HG03097 (cell line): ENCODE measurements around the gene TNFAIP2.
"Not testable (repeated sequence)": the region's sequence is repeated elsewhere in the genome, so short reads cannot be mapped to it uniquely, and the experiment has no call there.

Source experiments
- ATAC-seq: cut with Tn5 transposase; IDR thresholded peaks from one replicate; pipeline ENCODE4 v1.9.1; 2021; ENCODE audit not compliant: unreplicated experiment, low FRiP score

Gene TNFAIP2

DNA sequence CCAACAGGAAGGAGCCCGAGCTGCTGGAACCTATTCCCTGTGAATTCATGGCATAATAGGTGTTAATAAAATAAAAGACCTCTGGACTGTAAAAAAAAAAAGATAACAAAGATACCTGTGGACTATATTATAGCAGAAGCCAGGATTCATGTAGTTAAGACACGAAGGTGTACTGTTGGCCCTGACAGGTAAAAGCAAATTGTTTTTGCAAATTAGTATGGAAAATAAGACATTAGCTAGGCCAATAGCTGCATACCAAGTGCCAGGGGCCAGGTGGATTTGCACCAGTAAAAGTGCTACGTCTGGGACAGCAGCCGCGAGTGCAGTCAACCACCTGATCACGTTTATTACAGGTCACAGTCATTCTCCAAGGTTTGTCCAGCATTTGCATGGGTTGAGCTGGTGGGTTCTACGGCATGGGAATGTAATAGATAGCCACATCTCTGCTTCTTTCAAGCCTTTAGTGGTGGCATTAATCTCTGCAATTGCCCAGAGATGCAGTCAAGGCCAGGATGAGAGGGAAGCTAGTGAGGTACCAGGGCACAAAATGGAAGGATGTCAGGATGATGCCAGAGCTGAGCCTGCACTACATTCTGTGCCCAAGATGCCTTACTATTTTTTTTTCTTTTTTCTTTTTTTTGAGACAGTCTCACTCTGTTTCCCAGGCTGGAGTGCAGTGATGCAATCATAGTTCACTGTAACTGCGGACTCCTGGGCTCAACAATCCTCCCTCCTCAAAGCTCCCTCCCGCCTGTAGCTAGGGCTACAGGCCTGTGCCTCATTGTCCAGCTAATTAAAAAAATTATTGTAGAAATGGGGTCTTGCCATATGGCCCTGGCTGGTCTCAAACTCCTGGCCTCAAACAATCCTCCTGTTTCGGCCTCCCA lies 26.3 kb downstream of the TNFAIP2 start:
- ATAC-seq: no peak

DNA sequence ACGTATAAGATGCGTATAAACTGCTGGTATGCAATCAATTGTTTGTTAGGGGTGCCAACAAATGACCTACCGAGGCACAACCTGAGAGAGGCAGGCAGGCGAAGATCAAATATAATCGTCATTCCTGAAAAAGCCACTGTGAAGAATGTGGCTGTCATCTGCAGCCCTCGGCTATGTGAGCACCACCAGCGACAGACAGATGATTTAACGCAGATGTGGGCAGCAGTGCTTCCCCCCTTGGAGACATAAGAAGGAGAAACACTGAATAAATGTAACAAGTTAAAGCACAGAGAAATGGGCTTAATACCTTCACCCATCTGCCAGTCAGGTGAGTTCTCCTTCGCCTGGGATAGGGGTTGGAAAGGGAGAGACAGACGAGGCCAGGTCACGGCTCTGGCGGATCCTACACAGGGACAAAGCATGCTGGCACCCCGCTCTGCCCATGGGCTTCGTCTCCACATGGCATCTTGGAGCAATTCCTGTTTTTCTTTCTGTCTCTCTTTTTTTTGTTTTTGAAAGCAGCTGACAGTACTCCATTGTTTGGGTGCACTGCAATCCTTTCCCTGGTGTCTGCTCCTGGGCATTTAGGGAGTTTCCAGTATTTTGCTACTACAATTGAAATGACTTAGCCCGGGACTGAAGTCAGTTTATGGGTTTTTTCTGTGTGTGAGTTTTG lies 28.1 kb downstream of the TNFAIP2 start:
- no peak for ATAC-seq

DNA sequence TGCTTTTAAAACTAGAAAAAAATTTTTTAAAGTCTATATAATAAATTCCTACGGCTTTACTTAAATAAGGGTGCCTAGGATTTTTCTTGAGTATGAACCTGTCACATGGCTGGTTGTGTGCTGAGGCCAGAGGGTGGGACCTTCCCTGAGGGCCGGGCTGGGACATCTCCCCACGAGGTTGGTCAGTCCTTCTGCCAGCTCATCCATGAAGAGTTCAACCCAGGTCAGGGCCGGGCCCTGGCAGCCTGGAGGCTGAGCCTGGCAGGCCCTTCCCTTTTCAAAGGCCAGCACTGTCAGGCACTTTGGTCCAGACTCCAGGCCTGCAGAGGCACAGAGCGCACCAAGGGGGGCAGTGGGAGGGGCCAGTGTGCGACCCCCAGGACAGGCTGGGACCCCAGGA lies 31.7 kb downstream of the TNFAIP2 start:
- no peak for ATAC-seq

DNA sequence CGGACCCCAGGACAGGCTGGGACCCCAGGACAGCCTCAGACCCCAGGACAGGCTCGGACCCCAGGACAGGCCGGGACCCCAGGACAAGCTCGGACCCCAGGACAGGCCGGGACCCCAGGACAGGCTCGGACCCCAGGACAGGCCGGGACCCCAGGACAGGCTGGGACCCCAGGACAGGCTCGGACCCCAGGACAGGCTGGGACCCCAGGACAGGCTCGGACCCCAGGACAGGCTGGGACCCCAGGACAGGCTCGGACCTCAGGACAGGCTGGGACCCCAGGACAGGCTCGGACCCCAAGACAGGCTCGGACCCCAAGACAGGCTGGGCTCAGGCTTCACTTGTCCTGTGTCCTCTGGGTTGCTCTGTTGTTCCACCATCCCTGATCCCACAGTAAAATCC lies 32.2 kb downstream of the TNFAIP2 start:
- ATAC-seq: not testable (repeated sequence)

DNA sequence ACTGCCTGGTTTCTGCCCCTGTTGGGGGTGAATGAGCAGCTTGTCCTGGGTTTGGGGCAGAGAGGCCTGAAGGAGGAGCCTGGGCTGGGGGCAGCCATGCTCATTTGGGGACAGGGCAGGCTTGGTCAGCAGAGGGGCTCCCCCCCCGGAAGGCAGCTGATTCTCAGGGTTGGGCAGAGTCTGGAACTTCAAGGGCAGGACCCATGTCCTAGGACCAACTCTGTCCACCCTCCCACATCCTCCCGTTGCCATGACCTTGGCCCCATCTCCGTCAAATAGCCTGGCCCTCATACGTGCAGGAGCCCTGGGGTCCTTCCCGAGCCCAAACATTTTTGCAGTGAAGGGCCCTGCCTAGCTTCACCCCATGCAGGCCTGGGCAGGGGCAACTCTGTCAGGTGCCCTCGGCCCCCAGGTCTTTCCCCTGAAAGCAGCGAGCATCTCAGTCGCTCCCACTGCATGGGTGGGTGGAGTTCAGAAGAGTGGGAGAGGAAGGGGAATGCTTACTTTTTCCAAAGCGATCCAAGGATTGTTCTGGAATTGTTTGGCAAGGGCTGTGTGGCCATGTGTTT lies 32.6 kb downstream of the TNFAIP2 start:
- ATAC-seq: no peak

DNA sequence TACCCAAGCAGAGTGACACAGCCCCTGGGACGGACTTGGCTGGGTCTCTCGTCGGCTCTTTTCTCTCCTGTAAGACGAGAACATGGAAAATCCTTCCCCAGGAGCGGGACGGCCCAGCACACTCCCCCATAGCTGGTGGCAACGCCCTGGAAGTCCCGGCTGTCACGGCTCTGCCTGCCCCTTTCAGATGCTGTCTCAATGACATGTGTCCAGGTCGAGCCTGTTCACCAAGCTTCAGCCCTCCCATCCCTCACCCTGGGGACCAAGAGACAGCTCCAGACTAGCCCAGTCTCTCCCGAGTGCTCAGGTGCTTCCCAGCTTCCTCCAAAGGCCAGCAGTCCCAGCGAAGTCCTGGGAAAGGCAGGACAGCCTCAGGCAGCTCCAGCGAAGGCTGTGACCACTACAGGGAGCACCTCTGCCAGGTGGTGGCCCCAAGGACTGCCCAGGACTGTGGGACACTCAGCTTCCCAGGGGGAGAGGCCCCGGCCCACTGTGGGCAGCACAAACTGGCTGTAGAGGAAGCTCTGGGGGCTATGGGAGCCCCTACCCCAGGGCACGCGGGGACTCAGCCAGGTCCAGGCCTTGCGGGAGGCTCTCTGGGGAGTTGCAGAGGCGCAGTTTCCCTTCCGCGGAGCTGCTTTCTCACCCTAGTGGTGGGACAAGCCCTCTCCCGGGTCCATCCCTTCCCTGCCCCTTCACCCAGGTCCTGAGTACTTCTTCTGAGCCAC lies 33.6 kb downstream of the TNFAIP2 start:
- no peak for ATAC-seq

DNA sequence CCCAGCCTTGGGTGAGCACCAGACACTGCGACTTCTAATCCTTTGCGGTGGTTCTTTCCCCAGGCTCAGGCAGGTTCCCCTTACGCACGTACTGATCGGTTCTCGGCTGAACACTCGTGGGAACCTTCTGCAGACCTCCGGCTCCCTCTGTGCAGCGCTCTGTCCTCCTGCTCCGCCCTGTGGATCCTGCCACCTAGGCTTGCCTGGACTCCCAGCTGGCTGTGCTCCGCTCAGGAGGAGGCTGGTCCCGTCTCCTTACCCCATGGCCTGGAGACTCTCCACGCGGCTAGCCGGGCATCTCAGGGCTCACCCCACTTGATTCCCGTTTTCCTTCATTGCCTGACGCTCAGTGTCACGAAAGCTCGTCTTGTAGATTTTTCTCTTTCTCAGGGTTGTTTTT lies 34.7 kb downstream of the TNFAIP2 start:
- ATAC-seq: no peak

DNA sequence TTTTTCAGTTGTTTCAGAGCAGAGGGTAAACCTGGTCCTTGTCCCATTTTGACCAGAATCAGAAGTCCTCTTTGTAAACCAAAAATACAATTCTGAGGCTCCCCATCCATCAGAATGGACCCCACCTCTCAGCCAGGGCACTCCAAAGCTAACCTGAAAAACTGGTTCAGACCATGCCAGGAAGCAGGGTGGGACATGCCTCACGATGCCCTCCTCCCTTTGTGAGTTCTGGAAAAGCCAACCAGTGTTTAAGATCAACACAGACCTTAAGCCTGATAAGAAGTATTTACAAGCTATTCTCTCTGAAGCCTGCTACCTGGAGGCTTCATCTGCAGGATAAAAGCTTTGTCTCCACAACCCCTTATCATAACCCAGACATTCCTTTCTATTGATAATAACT lies 35.4 kb downstream of the TNFAIP2 start:
- no peak for ATAC-seq

DNA sequence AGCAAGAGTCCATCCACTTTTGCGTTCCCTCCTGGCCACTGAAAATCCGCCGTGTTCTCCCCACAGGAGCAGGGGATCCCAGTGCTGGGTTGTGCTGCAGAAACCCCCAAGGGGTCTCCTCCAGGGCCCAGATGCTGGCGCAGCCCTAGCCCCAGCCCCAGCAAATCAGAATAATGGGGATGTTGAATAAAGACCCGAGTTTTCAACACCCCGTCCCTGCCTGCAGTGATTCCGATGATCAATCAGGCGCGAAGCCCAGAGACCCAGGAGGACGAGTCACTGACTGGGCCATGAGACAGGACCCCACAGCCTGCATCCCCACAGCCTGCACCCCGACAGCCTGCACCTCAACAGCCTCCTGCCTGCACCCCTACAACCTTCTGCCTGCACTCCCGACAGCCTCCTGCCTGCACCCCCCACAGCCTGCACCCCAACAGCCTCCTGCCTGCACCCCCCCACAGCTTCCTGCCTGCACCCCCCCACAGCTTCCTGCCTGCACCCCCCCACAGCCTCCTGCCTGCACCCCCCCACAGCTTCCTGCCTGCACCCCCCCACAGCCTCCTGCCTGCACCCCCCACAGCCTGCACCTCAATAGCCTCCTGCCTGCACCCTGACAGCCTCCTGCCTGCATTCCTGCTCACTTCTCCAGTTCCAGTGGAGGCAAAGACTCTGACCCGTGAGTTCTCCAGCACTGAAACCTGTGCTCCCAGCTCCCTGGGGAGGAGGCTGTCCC lies 37.2 kb downstream of the TNFAIP2 start:
- no peak for ATAC-seq

DNA sequence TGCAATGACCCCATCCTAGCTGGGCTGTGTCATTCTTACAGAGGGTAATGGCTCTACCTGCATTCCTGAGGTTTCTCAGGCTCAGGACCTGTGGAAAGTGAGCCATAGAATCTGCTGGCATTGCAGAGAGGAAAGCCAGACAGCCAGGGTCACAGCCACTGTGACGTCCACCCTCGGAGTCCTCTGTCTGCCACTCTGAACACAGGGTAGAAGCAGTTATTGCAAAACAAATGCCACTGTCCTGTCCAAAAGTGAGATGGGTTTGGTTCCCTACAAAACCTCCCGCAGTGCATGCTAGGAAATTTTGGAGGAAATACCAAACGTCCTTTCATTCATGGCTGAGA lies 37.8 kb downstream of the TNFAIP2 start:
- ATAC-seq: no peak

DNA sequence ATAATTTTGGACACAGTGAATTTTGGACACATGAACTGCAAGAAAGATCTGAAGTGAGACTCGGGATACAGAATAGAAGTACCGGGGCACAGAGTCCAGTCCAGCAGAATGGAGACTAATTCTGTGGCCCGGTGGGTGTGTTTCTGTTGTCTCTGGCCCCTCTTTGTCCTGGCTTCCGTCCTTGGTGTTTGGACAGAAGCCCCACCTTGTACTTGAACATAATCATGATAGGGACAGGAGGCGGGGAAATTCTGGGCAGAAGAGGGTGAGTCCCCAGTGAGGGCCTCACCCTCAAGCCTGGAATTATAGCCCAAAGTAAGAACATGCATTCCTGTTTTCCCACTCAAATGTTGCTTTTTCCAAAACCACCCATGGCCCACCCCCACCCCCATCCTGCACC lies 39.9 kb downstream of the TNFAIP2 start:
- no peak for ATAC-seq

DNA sequence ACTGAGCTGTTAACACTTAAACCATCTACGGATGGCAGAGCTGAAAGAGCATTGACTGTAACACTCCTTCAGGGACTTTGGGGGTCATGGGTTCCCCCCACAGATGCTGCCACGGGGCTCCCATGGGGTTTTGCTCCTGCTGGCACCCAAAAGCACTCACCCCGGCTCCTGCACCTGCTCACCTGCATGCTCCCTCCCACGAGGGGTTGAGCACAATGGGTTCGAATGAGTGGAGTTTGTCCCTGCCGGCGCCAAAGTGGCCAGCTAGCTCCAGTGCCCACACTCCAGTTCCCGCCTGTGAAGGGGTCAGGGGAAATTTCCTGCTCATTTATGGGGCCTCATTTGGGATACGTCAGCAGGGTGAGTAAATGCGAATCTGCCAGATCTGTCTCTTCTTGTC lies 40.7 kb downstream of the TNFAIP2 start:
- no peak for ATAC-seq

DNA sequence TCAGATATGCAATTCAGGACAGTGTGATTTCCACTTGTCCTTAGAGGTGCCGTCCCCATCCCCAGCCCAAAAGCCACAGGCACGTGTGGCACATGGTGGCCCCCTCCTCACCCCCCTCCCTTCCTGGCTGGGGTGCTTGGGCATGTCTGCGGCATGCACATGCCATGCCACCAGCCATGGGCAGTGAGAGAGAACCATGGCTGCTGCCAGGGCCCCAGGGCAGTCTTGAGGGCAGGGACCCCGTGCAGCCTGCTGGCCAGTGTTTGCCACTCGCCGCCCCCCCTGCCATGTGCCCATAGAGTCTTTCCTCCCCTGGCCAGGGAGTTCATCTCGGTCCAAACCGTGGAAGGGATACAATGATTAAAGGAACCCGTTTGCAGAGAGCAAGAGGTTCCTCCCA lies 41.5 kb downstream of the TNFAIP2 start:
- no peak for ATAC-seq

DNA sequence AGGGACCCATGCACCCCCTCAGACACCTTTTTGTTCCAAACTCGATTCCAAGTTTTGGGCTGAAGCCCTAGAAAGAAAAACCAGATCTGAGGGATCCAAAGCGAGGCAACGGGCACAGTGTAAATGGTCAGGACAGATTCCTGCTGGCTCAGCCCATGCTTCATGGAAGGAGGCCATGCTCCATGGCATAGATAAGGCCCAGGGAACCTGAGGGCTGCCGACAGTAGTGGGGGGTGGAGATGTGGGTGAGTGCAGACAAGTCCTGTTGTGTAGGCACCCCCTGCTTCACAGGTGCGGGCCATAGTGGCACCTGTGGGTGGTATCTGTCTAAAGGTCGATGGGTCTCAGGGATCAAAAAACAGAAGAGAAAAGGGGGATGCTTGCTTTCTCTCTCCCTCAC lies 42.1 kb downstream of the TNFAIP2 start:
- no peak for ATAC-seq

DNA sequence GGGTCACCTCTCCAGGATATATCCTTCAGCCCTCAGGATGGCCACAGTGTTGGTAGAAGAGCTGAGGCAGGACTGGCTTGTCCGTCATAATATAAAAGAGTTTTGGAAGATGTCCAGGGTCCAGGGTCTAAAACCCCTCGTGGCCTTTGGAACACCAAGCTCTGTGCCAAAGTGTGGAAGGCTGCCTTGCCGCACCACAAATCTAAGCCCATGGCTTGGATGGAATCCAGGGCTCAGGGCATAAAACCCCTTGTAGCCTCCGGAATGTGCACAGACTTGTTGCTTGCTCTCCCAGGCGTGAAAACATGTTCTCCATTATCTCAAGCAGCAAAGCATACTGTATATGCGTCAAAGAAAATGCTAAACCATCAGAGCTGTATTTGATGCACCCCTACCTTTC lies 46.7 kb downstream of the TNFAIP2 start:
- no peak for ATAC-seq

DNA sequence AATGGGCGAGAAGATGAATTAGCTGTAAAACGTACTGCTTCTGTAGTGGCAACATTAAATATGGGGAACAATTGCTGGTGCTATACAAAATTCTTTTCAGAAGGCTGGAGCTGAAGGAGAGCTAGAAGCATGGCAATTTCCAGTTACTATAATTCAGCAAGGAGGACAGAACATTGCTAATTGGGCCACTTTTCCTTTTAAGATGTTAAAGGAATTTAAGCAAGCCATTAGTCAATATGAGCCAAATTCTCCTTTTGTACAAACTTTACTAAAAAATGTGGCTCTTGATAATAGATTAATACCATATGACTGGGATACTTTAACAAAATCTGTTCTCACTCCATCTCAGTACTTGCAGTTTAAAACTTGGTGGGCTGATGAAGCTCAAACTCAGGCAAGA lies 47.9 kb downstream of the TNFAIP2 start:
- not testable (repeated sequence) for ATAC-seq

DNA sequence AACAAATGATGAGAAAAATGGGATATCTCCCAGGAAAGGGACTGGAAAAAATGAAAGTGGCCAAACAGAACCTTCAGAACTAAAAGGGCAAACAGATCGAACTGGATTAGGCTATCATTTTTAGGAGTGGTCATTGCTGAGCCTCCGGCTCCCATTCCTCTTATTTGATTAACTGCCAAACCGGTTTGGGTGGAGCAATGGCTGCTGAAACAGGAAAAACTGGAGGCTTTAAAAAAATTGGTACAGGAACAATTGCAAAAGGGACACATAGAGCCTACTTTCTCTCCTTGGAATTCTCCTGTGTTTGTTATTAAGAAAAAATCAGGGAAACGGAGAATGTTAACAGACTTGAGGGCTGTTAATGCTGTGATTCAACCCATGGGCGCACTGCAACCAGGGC lies 49.7 kb downstream of the TNFAIP2 start:
- no peak for ATAC-seq

DNA sequence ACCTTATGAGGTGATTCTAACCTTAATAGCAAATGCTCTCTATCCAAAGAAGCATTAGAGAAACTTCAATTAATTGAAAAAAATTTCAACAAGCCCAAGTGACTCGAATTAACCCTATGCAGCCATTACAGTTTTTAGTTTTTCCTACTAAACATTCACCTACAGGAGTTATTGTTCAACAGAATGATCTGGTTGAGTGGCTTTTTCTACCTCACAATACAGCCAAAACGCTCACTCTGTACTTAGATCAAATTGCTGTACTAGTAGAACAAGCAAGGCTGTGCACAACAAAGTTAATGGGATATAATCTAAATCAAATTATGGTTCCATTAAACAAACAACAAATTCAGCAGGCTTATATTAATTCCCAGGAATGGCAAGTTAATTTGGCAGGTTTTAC lies 50.6 kb downstream of the TNFAIP2 start:
- ATAC-seq: not testable (repeated sequence)

DNA sequence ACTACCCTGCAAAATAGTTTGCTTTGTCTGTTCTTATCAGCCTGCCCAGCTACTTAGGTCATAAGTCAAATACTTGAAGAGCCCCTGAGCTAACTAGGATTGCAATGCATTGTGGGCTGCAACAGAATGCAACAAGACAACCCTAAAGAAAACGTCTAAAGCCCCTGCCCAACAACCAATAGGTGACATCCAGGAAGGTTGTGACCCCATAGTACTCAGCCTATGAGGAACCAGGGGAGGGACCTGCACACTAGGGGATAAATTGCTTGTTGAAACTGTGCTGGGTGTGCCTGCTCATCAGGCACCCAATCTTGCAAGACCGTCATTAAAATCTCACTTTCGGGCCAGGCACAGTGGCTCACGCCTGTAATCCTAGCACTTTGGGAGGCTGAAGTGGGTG lies 52.9 kb downstream of the TNFAIP2 start:
- not testable (repeated sequence) for ATAC-seq

DNA sequence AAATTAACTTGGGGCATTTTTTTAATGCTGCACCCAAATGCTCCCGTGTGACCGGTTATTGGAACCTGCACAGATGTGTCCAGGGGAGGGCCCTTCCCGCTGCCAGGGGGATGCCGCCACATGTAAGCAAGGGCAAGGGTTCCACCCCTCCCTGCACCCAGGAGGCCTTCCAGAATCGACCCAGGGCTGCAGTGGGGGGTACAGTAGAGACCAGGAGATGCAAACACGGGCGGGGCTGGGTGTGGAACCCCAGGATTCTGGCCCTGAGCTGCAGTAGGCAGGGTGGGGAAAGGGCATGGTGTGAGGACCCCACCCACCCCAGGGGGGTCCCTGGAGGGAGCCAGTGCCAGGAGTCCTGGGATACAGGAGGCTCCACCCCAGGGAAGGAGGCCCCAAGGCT lies 54.1 kb downstream of the TNFAIP2 start:
- ATAC-seq: no peak

DNA sequence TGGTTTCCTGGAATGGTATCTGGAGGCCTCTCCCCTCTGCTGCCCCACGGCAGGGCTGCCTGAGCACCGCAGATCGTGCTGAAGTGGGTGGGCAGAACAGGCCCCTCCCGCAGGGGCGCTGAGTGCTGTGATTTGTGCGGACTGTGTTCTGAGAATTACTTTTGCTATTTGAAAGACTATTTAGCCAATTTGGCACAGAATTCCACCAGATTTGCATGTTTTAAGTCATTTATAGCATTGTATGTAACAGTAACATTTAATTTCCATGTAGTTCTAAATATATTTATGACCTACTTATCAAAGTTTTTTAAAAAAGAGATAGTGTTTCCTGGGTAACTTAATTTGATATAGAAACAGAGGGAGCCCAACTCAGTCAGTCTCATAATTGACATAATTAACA lies 55.3 kb downstream of the TNFAIP2 start:
- ATAC-seq: no peak
